C4-2B (cell line): Measurements from ENCODE around the gene MAML1.

Experiments
- H3K27ac ChIP-seq: fragments of 450-650 bp; 2 replicates; pipeline ENCODE4 v1.5.1; 2017
- CTCF ChIP-seq: fragments of 450-650 bp; conservative IDR thresholded peaks from 2 replicates; pipeline ENCODE4 v1.5.1; 2017; ENCODE audit warnings: mild to moderate bottlenecking
- ZFX ChIP-seq: fragments of 450-650 bp; IDR thresholded peaks from 2 replicates; pipeline ENCODE4 v1.6.1; 2017

Gene MAML1

GRCh38 chr5:179825655-179826182, 93.1 kb downstream of the MAML1 start:
- TF ChIP-seq ZFX (no peak), CTCF (no peak)

More at GRCh38 chr5:179825655-179826182, 93.1 kb downstream of the MAML1 start:
- H3K27ac ChIP-seq, result no peak overlapping the region
